Endothelial cell of umbilical vein (primary cell): ENCODE results near the gene NCMAP. TPM values are rescaled to one million over a fixed set of nuclear protein-coding genes. Genes with fewer than 3 reads are reported as not detected.

Source experiments
- BruUV-seq: library from RNA; stranded (reverse); fragments of 400-500 nt; replicated peaks from 2 replicates; lab custom pipeline; 2021; lab: Mats Ljungman, UMichigan
- CTCF ChIA-PET: fragments of 300-600, 350-600 bp; sonication (Branson Sonifier 250); formaldehyde crosslinking; loops from one replicate; lab custom pipeline; 2021; ENCODE audit warnings: antibody characterized with exemption, inconsistent platforms; lab: Charles Lee
- POLR2A ChIA-PET: fragments of 300-600, 350-600 bp; sonication (Branson Sonifier 250); formaldehyde crosslinking; loops from one replicate; lab custom pipeline; 2021; ENCODE audit warnings: antibody characterized with exemption, inconsistent platforms; lab: Charles Lee
- DNase-seq: peaks from one replicate; pipeline ENCODE4 v3.0.0-alpha.2; 2011; ENCODE audit warnings: low read depth, low spot score
- FAIRE-seq: peaks from 2 replicates; lab custom pipeline; 2011; peaks lifted over from hg19 to GRCh38; lab: Jason Lieb, UNC
- H2AFZ ChIP-seq: 2 replicates; pipeline ENCODE4 v1.6.0; 2012; ENCODE audit warnings: low read depth, low read length, control low read depth, inconsistent platforms
- H3K27ac ChIP-seq: 2 replicates; pipeline ENCODE4 v1.5.1; 2011; ENCODE audit warnings: low read depth, mild to moderate bottlenecking, control low read depth, low read length, moderate library complexity; ENCODE audit not compliant: insufficient read depth
- H3K27me3 ChIP-seq, 2 experiments: 2 replicates each; pipeline versions ENCODE4 v1.6.0 to v1.6.1; 2011; ENCODE audit warnings: low read length in 2 of 2, mixed read lengths in 1 of 2; ENCODE audit not compliant: control insufficient read depth in 2 of 2, insufficient read depth in 2 of 2
- H3K36me3 ChIP-seq, 2 experiments: 2 replicates in 1 of 2; 3 replicates in 1 of 2; pipeline ENCODE4 v1.5.1; 2011; ENCODE audit warnings: low read length in 2 of 2, mild to moderate bottlenecking in 1 of 2, moderate library complexity in 1 of 2; ENCODE audit not compliant: control insufficient read depth in 2 of 2, insufficient read depth in 2 of 2; ENCODE audit errors: extremely low read depth in 1 of 2
- H3K4me1 ChIP-seq: 3 replicates; pipeline ENCODE4 v1.5.1; 2011; ENCODE audit warnings: mild to moderate bottlenecking, low read length; ENCODE audit not compliant: control insufficient read depth, insufficient read depth; ENCODE audit errors: extremely low read depth
- H3K4me2 ChIP-seq: 2 replicates; pipeline ENCODE4 v1.6.1; 2011; ENCODE audit warnings: low read length, control low read depth, mixed read lengths; ENCODE audit not compliant: insufficient read depth
- H3K4me3 ChIP-seq, 3 experiments: fragments of 200-600 bp in 1 of 3; sonication (generic), shearing (Covaris generic) in 1 of 3; replicated peaks in 1 of 3; 2 replicates each; pipeline ENCODE4 v1.5.1; 2011 to 2016; ENCODE audit warnings: control low read depth in 3 of 3, low read length in 3 of 3, mild to moderate bottlenecking in 2 of 3, inconsistent platforms in 1 of 3, low read depth in 1 of 3, moderate library complexity in 1 of 3; ENCODE audit not compliant: insufficient read depth in 1 of 3
- H3K79me2 ChIP-seq: 2 replicates; pipeline ENCODE4 v1.6.0; 2012; ENCODE audit warnings: low read length, inconsistent platforms; ENCODE audit not compliant: control insufficient read depth, insufficient read depth
- H3K9ac ChIP-seq: replicated peaks from 2 replicates; pipeline ENCODE3; 2011; ENCODE audit warnings: low read length, control low read depth; ENCODE audit not compliant: insufficient read depth; ENCODE audit errors: extremely low read depth
- H3K9me1 ChIP-seq: replicated peaks from 3 replicates; pipeline ENCODE4 v1.6.0; 2011; ENCODE audit warnings: mild to moderate bottlenecking, low read length; ENCODE audit not compliant: control insufficient read depth, insufficient read depth; ENCODE audit errors: extremely low read depth
- H3K9me3 ChIP-seq: replicated peaks from 2 replicates; pipeline ENCODE4 v1.5.1; 2012; ENCODE audit warnings: low read length, inconsistent platforms; ENCODE audit not compliant: control insufficient read depth, insufficient read depth
- H4K20me1 ChIP-seq: replicated peaks from 2 replicates; pipeline ENCODE3; 2011; ENCODE audit warnings: mild to moderate bottlenecking, low read length; ENCODE audit not compliant: control insufficient read depth, insufficient read depth; ENCODE audit errors: extremely low read depth
- EZH2 ChIP-seq: IDR thresholded peaks from 2 replicates; pipeline ENCODE4 v1.6.1; 2012; ENCODE audit warnings: borderline replicate concordance, low read depth, mild to moderate bottlenecking, moderate library complexity, low read length, inconsistent platforms; ENCODE audit not compliant: severe bottlenecking
- FOS ChIP-seq: IDR thresholded peaks from 2 replicates; pipeline ENCODE4 v1.6.1; 2011; ENCODE audit warnings: mild to moderate bottlenecking, low read length, moderate library complexity, borderline replicate concordance; ENCODE audit not compliant: insufficient read depth
- GATA2 ChIP-seq: IDR thresholded peaks from 2 replicates; pipeline ENCODE4 v1.7.0; 2011; ENCODE audit warnings: low read depth, mild to moderate bottlenecking, moderate library complexity, mixed read lengths, low read length; ENCODE audit not compliant: insufficient read length, insufficient read depth
- JUN ChIP-seq: IDR thresholded peaks from 2 replicates; pipeline ENCODE4 v1.6.1; 2011; ENCODE audit warnings: borderline replicate concordance, low read depth; ENCODE audit not compliant: insufficient read length, insufficient read depth
- MYC ChIP-seq: IDR thresholded peaks from one replicate; pipeline ENCODE4 v1.6.1; 2011; ENCODE audit warnings: mild to moderate bottlenecking, low read depth, low read length
- POLR2A ChIP-seq: IDR thresholded peaks from 2 replicates; pipeline ENCODE4 v1.6.1; 2012; ENCODE audit warnings: low read depth, mild to moderate bottlenecking, control low read depth, low read length
- POLR2AphosphoS5 ChIP-seq: IDR thresholded peaks from 2 replicates; pipeline ENCODE4 v1.6.1; 2012; ENCODE audit warnings: low read depth, mild to moderate bottlenecking, control low read depth, low read length, moderate library complexity; ENCODE audit not compliant: insufficient read depth
- dilution Hi-C: fragments of 300-500 bp; cut with MboI; formaldehyde crosslinking; loops from one replicate; pipeline ENCODE4 v1.15.0; 2019; ENCODE audit warnings: low sequenced_read_pairs; ENCODE audit not compliant: extremely low pct_ligation_motif_present
- intact Hi-C: fragments of 100-400 bp; cut with micrococcal nuclease; formaldehyde crosslinking; loops from one replicate; pipeline ENCODE4 v1.10.0; 2022
- polyA plus RNA-seq, 4 experiments: library from polyadenylated mRNA; depleted of rRNA in 3 of 4; stranded (reverse) in 3 of 4; unstranded in 1 of 4; fragments of >200 nt; gene quantifications; 2 replicates each; pipeline versions ENCODE4 v1.2.1 to v1.2.3, GENCODE V29; 2011 to 2012; ENCODE audit warnings: missing spikeins in 1 of 4
- total RNA-seq: library from RNA; stranded (reverse); gene quantifications from 2 replicates; pipeline ENCODE4 v1.2.3, GENCODE V29; 2021
- TF ChIP-seq, protein P1 (sequence below), 2 donors: IDR thresholded peaks; 1 replicate in 1 of 2; 2 replicates in 1 of 2; pipeline ENCODE4 v1.5.1; 2011; ENCODE audit warnings: low read length in 2 of 2, mild to moderate bottlenecking in 2 of 2, moderate library complexity in 2 of 2, control low read depth in 1 of 2, inconsistent platforms in 1 of 2, low read depth in 1 of 2; ENCODE audit not compliant: insufficient read depth in 1 of 2; ENCODE audit errors: extremely low read depth in 1 of 2
- TF ChIP-seq, protein P2 (sequence below): IDR thresholded peaks from 2 replicates; pipeline ENCODE4 v1.6.1; 2011; ENCODE audit not compliant: insufficient read depth, insufficient read length

Gene NCMAP
- total and polyA plus RNA-seq, 2 donors (not counting 3 experiments of a cell fraction or from before 2014, with no cell fraction given), result not detected

DNA sequence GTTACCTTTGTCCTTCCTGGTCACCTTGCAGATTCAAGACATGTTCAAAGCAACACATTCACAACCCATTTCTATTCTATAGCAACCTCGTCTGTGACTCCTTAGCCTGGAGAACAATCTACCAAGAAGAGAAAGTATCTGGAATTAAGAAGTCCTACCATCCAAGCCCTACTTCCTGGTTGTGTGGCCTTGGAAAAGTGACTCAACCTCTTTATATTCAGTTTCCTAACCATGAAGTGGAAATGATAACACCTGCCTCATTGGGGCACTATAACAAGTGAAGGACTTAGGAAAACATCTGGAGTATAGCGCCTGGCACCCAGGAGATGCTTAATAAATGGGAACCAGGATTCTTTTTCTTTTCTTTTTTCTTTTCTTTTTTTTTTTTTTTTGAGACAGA is 50.7 kb downstream of the NCMAP start:
- H3K36me3 ChIP-seq, result no peaks in the 10 kb centered on the region
- BruUV-seq, result no TSS peak
- FAIRE-seq (no peak), DNase-seq (no peak)
- no peak overlapping the region for H3K4me2 ChIP-seq
- no peak overlapping the region for H2AFZ ChIP-seq
- TF ChIP-seq, protein P1, sequence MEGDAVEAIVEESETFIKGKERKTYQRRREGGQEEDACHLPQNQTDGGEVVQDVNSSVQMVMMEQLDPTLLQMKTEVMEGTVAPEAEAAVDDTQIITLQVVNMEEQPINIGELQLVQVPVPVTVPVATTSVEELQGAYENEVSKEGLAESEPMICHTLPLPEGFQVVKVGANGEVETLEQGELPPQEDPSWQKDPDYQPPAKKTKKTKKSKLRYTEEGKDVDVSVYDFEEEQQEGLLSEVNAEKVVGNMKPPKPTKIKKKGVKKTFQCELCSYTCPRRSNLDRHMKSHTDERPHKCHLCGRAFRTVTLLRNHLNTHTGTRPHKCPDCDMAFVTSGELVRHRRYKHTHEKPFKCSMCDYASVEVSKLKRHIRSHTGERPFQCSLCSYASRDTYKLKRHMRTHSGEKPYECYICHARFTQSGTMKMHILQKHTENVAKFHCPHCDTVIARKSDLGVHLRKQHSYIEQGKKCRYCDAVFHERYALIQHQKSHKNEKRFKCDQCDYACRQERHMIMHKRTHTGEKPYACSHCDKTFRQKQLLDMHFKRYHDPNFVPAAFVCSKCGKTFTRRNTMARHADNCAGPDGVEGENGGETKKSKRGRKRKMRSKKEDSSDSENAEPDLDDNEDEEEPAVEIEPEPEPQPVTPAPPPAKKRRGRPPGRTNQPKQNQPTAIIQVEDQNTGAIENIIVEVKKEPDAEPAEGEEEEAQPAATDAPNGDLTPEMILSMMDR (IDR thresholded peaks at IDR 0.05; ENCODE audit: extremely low read depth in 1 of 2, insufficient read depth in 1 of 2, low read depth in 1 of 2, low read length in 2 of 2), result no peak
- TF ChIP-seq POLR2A (no peak), JUN (no peak), MYC (no peak), POLR2AphosphoS5 (no peak)
- no peaks in the 10 kb centered on the region for H3K79me2 ChIP-seq
- CTCF ChIA-PET, result no interaction called here
- no peak overlapping the region for H3K4me3 ChIP-seq
- H4K20me1 ChIP-seq, result no peaks in the 10 kb centered on the region
- POLR2A ChIA-PET, result no interaction called here
- H3K9ac ChIP-seq, result no peak overlapping the region
- no peak overlapping the region for H3K27ac ChIP-seq
- H3K9me3 ChIP-seq, result no peaks in the 10 kb centered on the region
- no peaks in the 10 kb centered on the region for H3K9me1 ChIP-seq
- dilution Hi-C loops, result no loop called here
- intact Hi-C loops, result no loop called here
- H3K27me3 ChIP-seq, result peaks cover 0 to 4% of the 10 kb centered on the region in 2 experiments
- H3K4me1 ChIP-seq, result no peaks in the 10 kb centered on the region

DNA sequence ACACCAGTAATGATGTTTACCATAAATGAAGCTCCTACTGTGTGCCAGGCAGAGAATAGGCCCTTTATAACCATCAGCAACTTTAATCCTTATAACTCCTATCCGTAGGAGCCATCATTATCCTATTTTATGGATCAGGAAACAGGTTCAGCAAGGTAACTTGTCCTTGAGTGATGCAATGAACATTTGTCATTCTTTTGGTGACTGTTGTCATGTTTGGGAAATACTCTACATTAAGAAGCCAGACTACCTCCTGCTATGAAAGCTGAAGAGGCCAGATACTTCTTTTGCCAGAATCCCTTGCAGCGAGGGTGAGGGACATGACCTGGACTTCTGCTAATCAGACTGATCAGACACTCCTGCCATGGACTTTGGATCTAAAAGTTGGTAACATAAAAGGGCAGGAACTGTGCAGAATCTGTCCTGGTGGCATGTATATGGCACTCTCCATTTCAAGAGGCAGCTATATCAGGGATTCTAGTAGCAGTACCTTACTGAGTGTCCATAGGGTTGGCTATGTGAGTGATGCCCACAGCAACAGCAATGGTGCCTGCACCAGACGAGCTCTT is 54.1 kb downstream of the NCMAP start:
- no peak overlapping the region for H2AFZ ChIP-seq
- no peaks in the 10 kb centered on the region for H4K20me1 ChIP-seq
- no peak overlapping the region for H3K4me2 ChIP-seq
- ChIA-PET POLR2A (no interaction called here), CTCF (interaction anchor here (2.1 kb wide), 1 partner anchor 411 kb away, joined by 5 read pairs; no protein-coding TSS in a partner anchor)
- no peak overlapping the region for H3K9ac ChIP-seq
- no peak overlapping the region for H3K4me3 ChIP-seq
- H3K27me3 ChIP-seq, result peaks cover 0 to 4% of the 10 kb centered on the region in 2 experiments
- FAIRE-seq (no peak), DNase-seq (no peak)
- TF ChIP-seq MYC (no peak), JUN (no peak), GATA2 (no peak), POLR2AphosphoS5 (no peak), POLR2A (no peak), FOS (no peak), EZH2 (no peak)
- TF ChIP-seq, protein P1 (IDR thresholded peaks at IDR 0.05; ENCODE audit: extremely low read depth in 1 of 2, insufficient read depth in 1 of 2, low read depth in 1 of 2, low read length in 2 of 2), result no peak
- TF ChIP-seq, protein P2, sequence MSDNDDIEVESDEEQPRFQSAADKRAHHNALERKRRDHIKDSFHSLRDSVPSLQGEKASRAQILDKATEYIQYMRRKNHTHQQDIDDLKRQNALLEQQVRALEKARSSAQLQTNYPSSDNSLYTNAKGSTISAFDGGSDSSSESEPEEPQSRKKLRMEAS, result no peak
- H3K79me2 ChIP-seq, result no peaks in the 10 kb centered on the region
- no peak overlapping the region for H3K27ac ChIP-seq
- no peaks in the 10 kb centered on the region for H3K36me3 ChIP-seq
- no TSS peak for BruUV-seq
- intact Hi-C loops (no loop called here), dilution Hi-C loops (no loop called here)
- H3K9me3 ChIP-seq, result no peaks in the 10 kb centered on the region
- H3K4me1 ChIP-seq, result no peaks in the 10 kb centered on the region
- no peaks in the 10 kb centered on the region for H3K9me1 ChIP-seq
